Measurements from ENCODE around the gene ENAH.

The ENAH gene

DNA sequence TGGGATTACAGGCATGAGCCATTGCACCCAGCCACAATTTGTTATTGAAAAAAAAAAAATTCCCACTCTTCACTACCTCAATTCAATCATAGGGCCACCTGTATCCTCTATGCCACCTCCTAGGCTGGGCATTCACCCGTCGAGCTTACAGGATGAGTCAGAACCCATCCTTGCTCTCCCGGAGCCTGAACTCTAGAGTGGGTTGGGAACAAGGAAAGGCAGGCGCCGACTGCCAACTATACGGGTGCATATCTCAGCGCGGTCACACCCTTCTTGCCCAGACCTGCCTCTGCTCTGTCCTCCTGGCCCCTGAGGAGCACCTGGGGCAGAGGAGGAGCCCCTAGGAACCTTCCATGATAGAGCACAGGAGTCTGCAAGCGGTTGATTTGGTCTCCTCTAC, 203.7 kb downstream of the ENAH start:
- DNase-seq: peak; percentile 43

DNA sequence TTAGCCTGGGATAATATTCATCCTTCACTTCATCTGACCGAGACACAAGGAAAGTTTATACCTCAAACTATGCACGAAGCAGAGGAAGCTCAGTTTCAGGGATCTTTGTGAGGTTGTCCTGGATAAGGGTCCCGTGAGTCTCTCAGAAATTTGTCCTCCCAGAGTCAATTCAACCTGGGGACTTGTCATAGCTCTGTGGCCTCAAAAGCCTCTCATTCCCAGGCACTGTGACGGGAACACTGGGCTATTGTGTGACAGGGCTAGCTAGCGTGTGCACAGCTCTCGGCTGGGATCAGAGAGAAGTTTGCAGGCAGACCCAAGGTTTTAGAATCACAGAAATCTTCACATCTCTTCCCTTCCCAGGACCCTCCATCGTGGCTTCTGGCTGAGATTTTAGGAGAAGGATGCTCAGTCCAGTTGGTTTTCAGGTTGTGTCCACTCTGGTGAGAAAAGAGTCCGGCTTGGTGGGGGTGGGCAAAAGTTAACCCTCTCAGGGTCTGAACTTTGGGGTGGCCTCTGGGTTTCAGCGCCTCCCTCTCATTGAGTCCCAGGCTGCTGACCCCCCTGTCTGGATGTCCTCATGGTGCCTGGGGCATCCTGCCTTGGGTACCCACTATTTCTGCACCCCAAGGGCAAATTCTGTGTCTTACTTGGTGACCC, 204.6 kb downstream of the ENAH start:
- peak; percentile 39 for DNase-seq

DNA sequence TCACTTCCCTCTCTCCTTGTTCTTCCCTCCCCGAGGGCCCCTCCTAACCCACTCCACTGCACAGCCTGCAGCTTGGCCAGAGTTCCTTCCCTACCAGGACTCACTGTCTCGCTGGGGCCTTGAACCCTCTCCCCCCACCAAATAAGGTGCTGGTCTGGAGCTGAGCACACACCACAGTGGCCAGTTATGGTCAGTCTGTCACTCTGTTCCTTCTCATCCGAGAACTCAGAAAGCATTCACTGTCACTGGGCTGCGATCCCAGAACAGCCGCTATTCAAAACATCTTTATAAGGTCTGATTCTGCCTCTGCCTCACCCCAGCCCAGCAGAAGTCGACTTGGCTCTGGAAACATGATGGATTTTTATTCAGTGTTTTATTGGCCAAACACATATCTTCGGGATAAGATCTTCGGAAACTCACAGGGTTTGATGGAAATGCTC, 205.3 kb downstream of the ENAH start:
- peak; percentile 39 for DNase-seq

DNA sequence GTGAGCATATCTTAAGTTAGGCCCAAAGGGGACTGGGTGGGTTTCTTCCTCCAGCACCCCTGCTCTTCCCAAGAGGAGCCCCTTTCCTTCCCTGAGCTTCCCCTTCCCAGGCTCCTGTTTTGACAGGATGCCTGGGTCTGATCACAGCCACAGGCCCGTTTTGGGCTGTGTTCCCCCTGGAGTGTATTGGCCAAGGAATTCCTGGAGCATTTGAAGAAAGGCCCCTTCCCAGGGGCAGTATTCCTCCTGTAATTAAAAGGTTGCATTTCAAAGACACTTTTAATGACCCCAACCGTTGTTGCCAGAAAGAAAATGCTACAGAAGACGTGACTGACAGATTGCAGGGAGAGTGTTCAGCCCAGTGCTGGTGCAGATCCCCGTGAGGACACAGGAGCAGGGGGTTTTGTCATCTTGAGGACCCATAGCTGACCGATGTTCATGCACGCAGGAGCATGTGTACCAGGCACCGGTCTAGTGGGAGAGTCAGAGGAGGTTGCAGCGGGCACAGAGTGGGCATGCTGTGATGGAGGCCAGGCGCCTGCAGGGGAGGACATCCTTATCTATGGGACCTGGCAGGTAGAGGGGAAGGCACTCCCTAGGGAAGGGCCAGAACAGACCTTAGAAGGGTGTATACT, 205.8 kb downstream of the ENAH start:
- DNase-seq: peak; percentile 48

DNA sequence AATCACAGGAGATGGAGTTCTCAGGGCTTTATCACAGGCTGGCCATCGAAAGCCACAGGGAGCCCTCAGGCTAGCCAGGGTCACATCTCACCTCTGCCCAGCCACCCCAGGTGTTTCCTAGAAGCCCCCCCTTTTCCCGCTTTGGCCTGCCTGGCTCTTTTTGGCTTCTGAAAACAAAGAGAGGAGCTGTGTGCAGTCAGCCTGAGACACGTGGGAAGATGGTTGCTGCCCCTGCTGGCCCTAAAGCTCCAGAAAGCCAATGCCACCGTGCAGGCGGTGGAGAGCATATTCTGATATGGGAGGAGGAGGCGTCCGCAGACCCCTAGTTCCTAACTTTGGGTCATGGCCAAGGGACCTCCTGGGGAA, 206.3 kb downstream of the ENAH start:
- peak; percentile 51 for DNase-seq

DNA sequence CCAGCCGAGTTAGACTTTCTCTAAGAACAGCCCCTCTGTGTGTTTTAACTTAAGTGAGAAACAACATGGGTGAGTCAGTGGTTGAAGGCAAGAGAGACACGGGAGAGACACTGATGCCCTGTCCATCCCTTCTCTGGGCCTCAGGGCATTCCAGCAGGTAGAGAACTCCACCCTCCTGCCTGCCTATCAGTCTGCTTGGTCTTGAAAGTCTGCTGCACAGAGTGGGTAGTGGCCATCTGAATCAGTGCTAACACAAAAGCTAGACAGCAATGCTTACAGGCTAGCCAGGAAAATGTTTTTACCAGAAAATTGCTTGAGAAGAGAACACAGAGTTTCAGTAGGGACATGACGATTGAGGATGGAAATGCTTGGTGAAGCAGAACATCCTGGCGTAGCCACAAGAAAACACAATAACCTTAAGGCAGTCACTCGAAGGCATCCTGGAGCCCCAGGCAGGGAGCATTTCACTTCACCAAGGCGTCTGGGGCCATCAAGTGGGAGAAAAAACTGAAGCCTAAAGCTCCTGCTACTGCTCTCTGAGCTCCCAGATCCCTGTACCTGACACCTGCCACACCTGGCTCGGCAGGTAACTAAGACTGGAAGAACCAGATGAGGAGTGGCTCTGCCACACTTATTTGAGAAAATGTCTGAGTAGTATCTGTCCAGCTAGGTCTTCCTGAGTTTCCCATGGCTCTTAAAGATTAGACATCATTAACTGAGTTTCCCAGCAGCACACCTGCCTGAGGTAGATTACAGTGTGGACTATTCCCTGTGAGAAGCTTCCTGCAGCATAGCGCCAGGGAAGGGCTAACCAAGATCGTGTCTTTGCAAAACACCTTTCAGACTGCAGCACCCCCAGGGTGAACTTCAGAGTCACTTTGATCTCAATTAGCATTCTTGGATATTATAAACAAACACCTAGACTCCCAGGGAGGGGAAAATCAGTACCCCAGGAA, 207.0 kb downstream of the ENAH start:
- DNase-seq: peak; percentile 57

DNA sequence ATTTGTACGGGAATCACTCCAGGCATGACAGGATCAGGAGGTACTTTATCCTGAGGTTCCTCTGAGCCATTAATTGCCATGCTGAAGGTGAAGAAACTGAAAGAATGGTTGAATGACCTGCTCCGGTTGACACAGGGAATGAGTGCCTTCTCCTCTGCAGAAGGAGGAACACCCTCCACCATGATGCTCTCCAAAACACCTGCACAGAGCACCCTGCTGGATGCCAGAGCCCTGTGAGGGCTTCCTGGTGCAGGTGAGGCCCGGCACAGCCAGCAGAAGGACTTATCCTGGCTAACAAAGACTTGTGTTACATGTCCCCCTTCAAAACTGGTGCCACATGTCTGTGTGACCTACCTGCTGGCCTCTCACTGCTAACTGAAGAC, 210.8 kb downstream of the ENAH start:
- DNase-seq: no peak

DNA sequence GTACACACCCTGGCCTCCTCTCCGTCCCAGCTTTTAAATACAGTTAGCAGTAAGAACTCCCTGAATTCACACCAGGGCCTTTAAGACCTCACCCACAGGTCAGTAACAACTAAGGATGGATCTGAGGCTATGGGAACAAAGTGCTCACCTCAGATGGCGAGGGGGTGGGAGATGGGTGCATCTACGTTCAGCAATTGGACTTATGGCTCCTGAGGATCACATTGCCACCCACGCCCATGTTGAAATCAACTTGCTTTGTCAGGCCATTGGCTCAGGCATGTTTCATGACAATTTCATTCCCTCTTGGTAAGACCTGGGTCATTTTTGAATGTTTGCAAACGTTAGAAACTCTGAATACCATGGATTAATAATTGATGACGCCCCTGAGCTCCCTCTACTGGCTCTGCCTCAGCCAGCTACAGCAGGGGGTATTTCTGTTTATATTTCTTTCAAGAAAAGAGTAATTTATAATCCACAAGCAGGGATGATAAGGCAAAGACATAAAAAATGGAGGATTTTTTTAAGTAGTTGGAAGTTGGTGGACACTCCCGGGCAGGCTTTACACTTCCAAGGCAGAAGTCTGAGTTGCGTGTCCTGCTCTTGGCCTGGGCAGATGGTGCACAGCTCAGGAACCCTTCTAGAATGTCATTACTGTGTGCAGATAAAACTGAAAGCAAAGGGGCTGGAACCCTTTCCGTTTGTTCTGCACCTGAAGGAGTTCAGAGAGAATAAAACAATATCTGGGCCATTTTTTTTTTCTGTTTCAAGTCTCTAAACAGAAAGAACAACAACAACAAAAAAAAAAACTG, 211.4 kb downstream of the ENAH start:
- DNase-seq: no peak

DNA sequence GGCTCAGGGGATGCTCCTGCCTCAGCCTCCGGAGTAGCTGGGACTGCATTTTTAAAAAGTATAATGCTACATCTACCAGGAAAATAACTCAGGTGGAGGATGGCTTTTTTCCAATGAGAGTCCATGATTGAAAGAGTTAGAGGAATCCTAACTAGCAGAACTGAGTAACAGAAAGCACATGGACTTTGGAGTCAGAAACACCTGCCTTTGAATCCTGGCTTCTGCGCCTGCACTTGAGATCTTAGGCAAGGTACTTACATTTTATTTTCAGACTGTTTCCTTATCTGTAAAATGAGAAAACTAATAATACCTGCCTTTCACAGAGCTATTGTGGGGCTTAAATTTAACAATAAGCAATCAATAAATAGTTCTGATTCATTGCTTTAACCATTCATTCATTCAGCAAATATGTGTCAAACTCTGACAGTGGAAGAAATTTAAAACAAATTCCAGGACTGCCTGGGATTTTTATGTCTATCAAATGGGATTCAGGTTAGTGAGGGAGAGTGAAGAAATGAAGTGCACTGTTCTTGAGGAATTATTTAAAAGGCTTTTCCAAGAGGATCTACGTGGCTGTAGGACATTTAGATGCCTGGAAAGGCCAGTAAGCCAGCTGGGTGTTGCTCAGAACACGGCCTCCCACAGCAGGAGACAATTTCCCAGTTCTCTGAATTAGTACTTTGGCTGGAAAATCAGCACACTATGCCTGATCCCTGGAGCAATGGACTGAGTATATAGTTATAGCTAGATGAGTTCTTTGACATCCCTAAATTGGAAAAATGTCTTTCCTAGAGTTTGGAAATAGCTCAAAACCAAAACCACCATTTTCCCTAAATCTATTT, 212.3 kb downstream of the ENAH start:
- DNase-seq: no peak

DNA sequence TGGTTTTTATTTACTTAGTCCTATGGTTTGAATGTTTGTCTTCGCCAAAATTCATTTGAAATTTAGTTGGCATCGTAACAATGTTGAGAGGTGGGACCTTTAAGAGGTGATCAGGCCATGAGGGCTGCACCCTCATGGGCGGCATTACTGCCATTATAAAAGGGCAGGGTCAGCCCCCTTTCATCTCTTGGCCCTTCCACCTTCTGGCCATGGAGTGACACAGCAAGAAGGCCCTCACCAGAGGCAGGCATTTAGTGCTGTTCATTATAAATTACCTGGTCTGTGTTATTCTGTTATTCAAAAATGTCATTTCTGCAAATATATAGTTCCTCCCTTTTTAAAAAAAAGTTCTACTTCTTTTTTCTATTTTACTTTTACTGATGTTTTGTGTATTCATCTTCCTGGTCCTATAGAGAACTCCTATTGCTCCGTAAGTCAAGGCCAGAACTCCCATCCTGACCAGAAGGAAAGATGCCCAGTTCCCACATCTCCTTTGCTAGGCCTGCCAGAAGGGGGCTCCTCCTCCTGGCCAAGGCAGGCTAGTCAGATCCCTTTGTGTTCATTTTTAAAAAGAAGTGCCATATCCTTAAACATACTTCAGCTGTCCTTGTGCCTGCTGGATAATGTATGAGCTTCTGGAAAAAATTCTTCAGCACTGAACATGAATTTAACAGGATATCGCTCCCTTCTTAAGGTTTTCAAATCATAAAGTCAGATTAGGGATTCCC, 215.0 kb downstream of the ENAH start:
- no peak for DNase-seq

Data from activated CD8-positive, alpha-beta memory T cell treated with anti-CD3 and anti-CD28 coated beads, Interleukin-2, amount 50 U/mL, for 48 hours (primary cell).